Measurements from ENCODE around the gene SAMD4B. TPM values are rescaled to one million over a fixed set of nuclear protein-coding genes. Genes with fewer than 3 reads are reported as not detected.
"Not testable (repeated sequence)": the region's sequence is repeated elsewhere in the genome, so short reads cannot be mapped to it uniquely, and the experiment has no call there.

SAMD4B gene
- total and polyA plus RNA-seq, 9 donors: 59.0 to 139 (median 110) TPM

- intact Hi-C loops (cut with DNase I): no loop called here
- Histone ChIP-seq H3K9me3 (no peaks in the 10 kb centered on the region), H3K27ac (no peak overlapping the region), H3K4me1 (ENCODE audit: insufficient read depth) (no peaks in the 10 kb centered on the region), H3K27me3 (no peaks in the 10 kb centered on the region), H3K4me3 (no peak overlapping the region), H3K36me3 (no peaks in the 10 kb centered on the region)
- no peak for DNase-seq
- no peak for TF ChIP-seq EP300 (IDR thresholded peaks at IDR 0.05)
- TF ChIP-seq POLR2A (IDR thresholded peaks at IDR 0.05): no peak
- no peak for TF ChIP-seq CTCF (IDR thresholded peaks at IDR 0.05)
Measured at GRCh38 chr19:39306075-39306474, 36.1 kb upstream of the SAMD4B start.

- 20 to 38% (median 31%) methylated on average over 44 to 71 of the region's 71 CpGs for WGBS, 3 donors
- H3K36me3 ChIP-seq: no peaks in the 10 kb centered on the region
Measured at GRCh38 chr19:39307046-39307821, 35.0 kb upstream of the SAMD4B start.

GRCh38 chr19:39307822-39308530, 34.2 kb upstream of the SAMD4B start:
- TF ChIP-seq POLR2A (IDR thresholded peaks at IDR 0.05) (no peak), EP300 (IDR thresholded peaks at IDR 0.05) (no peak), CTCF (IDR thresholded peaks at IDR 0.05) (no peak)
- Histone ChIP-seq H3K27me3 (no peaks in the 10 kb centered on the region), H3K4me3 (no peak overlapping the region), H3K9me3 (no peaks in the 10 kb centered on the region), H3K4me1 (ENCODE audit: insufficient read depth) (no peaks in the 10 kb centered on the region), H3K36me3 (no peaks in the 10 kb centered on the region), H3K27ac (no peak overlapping the region)
- DNase-seq: no peak
- intact Hi-C loops (cut with DNase I): no loop called here
- WGBS, 3 donors: 37 to 68% (median 48%) methylated on average over 66 to 82 of the region's 82 CpGs

More at GRCh38 chr19:39307046-39307821, 35.0 kb upstream of the SAMD4B start:
- H3K4me1 ChIP-seq (ENCODE audit: insufficient read depth): no peaks in the 10 kb centered on the region
- intact Hi-C loops (cut with DNase I): no loop called here
- TF ChIP-seq CTCF (IDR thresholded peaks at IDR 0.05) (no peak), EP300 (IDR thresholded peaks at IDR 0.05) (no peak), POLR2A (IDR thresholded peaks at IDR 0.05) (no peak)
- no peak overlapping the region for H3K27ac ChIP-seq
- H3K4me3 ChIP-seq: no peak overlapping the region
- H3K9me3 ChIP-seq: no peaks in the 10 kb centered on the region
- no peak for DNase-seq
- H3K27me3 ChIP-seq: no peaks in the 10 kb centered on the region

GRCh38 chr19:39308531-39309304, 33.5 kb upstream of the SAMD4B start:
- no peaks in the 10 kb centered on the region for H3K9me3 ChIP-seq
- no peaks in the 10 kb centered on the region for H3K27me3 ChIP-seq
- H3K36me3 ChIP-seq: no peaks in the 10 kb centered on the region
- TF ChIP-seq POLR2A (IDR thresholded peaks at IDR 0.05) (no peak), EP300 (IDR thresholded peaks at IDR 0.05) (no peak), CTCF (IDR thresholded peaks at IDR 0.05) (no peak)
- H3K4me1 ChIP-seq (ENCODE audit: insufficient read depth): no peaks in the 10 kb centered on the region
- no peak for DNase-seq
- intact Hi-C loops (cut with DNase I): no loop called here
- H3K27ac ChIP-seq: no peak overlapping the region
- H3K4me3 ChIP-seq: no peak overlapping the region
- 59 to 64% (median 59%) methylated on average over 18 of the region's 18 CpGs for WGBS, 3 donors

- H3K9me3 ChIP-seq; H3K4me1 ChIP-seq (ENCODE audit: insufficient read depth); H3K36me3 ChIP-seq; H3K27ac ChIP-seq; H3K27me3 ChIP-seq; H3K4me3 ChIP-seq; DNase-seq; intact Hi-C loops (cut with DNase I): not testable (repeated sequence)
- 85 to 97% (median 97%) methylated on average over 7 of the region's 7 CpGs for WGBS, 3 donors
Measured at GRCh38 chr19:39309305-39309670, 32.9 kb upstream of the SAMD4B start.
